Activated CD8-positive, alpha-beta T cell treated with anti-CD3 and anti-CD28 coated beads for 36 hours (primary cell): ENCODE data around the gene LUZP4. TPM values are rescaled to one million over a fixed set of nuclear protein-coding genes. Genes with fewer than 3 reads are reported as not detected.

ENCODE experiments used
- ATAC-seq: fragments of 200-7000 bp; cut with Tn5 transposase; one replicate; pipeline ENCODE4 v1.10.0; 2021; ENCODE audit warnings: mild to moderate bottlenecking, moderate library complexity
- CTCF ChIA-PET: fragments of 350-600 bp; sonication (Branson Sonifier 250); formaldehyde crosslinking; loops from one replicate; lab custom pipeline; 2021; ENCODE audit warnings: antibody characterized with exemption; lab: Charles Lee
- POLR2A ChIA-PET: fragments of 350-600 bp; sonication (Branson Sonifier 250); formaldehyde crosslinking; loops from one replicate; lab custom pipeline; 2021; ENCODE audit warnings: antibody characterized with exemption; lab: Charles Lee
- DNase-seq: peaks from one replicate; pipeline ENCODE4 v3.0.0-alpha.2; 2020
- H3K27ac Mint-ChIP-seq: one replicate; pipeline ENCODE4 v1.8.0; 2021; ENCODE audit warnings: mild to moderate bottlenecking, mixed read lengths
- H3K27me3 Mint-ChIP-seq: one replicate; pipeline ENCODE4 v1.8.0; 2021; ENCODE audit warnings: mixed read lengths
- H3K36me3 Mint-ChIP-seq: one replicate; pipeline ENCODE4 v1.8.0; 2021; ENCODE audit warnings: low read depth, mixed read lengths
- H3K4me1 Mint-ChIP-seq: one replicate; pipeline ENCODE4 v1.8.0; 2021; ENCODE audit warnings: low read depth, mixed read lengths
- H3K4me3 Mint-ChIP-seq: one replicate; pipeline ENCODE4 v1.8.0; 2021; ENCODE audit warnings: mild to moderate bottlenecking, moderate library complexity, mixed read lengths
- H3K9me3 Mint-ChIP-seq: one replicate; pipeline ENCODE4 v1.8.0; 2021; ENCODE audit warnings: mixed read lengths
- intact Hi-C: fragments of 100-400 bp; cut with micrococcal nuclease; formaldehyde crosslinking; loops from one replicate; pipeline ENCODE4 v1.10.0; 2022
- total RNA-seq, 2 experiments: library from RNA; stranded (reverse); gene quantifications; one replicate each; pipeline ENCODE4 v1.2.3, GENCODE V29; 2021
- TF ChIP-seq, protein P1 (sequence below): fragments of 200-600 bp; IDR thresholded peaks from one replicate; pipeline ENCODE4 v1.8.0; 2022; ENCODE audit warnings: antibody characterized with exemption, mild to moderate bottlenecking

The LUZP4 gene
- total RNA-seq, 2 experiments from 2014 or later = not detected

- Mint-ChIP-seq H3K4me3 (no peak overlapping the region), H3K9me3 (no peaks in the 10 kb centered on the region), H3K27ac (no peak overlapping the region), H3K36me3 (no peaks in the 10 kb centered on the region), H3K27me3 (no peaks in the 10 kb centered on the region), H3K4me1 (no peaks in the 10 kb centered on the region)
- TF ChIP-seq, protein P1, sequence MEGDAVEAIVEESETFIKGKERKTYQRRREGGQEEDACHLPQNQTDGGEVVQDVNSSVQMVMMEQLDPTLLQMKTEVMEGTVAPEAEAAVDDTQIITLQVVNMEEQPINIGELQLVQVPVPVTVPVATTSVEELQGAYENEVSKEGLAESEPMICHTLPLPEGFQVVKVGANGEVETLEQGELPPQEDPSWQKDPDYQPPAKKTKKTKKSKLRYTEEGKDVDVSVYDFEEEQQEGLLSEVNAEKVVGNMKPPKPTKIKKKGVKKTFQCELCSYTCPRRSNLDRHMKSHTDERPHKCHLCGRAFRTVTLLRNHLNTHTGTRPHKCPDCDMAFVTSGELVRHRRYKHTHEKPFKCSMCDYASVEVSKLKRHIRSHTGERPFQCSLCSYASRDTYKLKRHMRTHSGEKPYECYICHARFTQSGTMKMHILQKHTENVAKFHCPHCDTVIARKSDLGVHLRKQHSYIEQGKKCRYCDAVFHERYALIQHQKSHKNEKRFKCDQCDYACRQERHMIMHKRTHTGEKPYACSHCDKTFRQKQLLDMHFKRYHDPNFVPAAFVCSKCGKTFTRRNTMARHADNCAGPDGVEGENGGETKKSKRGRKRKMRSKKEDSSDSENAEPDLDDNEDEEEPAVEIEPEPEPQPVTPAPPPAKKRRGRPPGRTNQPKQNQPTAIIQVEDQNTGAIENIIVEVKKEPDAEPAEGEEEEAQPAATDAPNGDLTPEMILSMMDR = no peak
- ATAC-seq = no peak
- POLR2A ChIA-PET = no interaction called here
- DNase-seq = no peak
- intact Hi-C loops = no loop called here
- CTCF ChIA-PET = no interaction called here
Observed at GRCh38 chrX:115348446-115349225, 59.1 kb downstream of the LUZP4 start.

- ChIA-PET POLR2A (no interaction called here), CTCF (no interaction called here)
- intact Hi-C loops = no loop called here
- no peaks in the 10 kb centered on the region for H3K4me1 Mint-ChIP-seq
- DNase-seq (no peak), ATAC-seq (no peak)
- no peak overlapping the region for H3K4me3 Mint-ChIP-seq
- H3K36me3 Mint-ChIP-seq = no peaks in the 10 kb centered on the region
- TF ChIP-seq, protein P1 = no peak
- no peaks in the 10 kb centered on the region for H3K9me3 Mint-ChIP-seq
- no peak overlapping the region for H3K27ac Mint-ChIP-seq
- H3K27me3 Mint-ChIP-seq = no peaks in the 10 kb centered on the region
Observed at GRCh38 chrX:115350711-115351381, 61.3 kb downstream of the LUZP4 start.

- Mint-ChIP-seq H3K36me3 (no peaks in the 10 kb centered on the region), H3K9me3 (no peaks in the 10 kb centered on the region), H3K27ac (no peak overlapping the region), H3K4me3 (no peak overlapping the region), H3K27me3 (peaks cover 3% of the 10 kb centered on the region), H3K4me1 (no peaks in the 10 kb centered on the region)
- ChIA-PET CTCF (no interaction called here), POLR2A (no interaction called here)
- DNase-seq = no peak
- no peak for ATAC-seq
- TF ChIP-seq, protein P1 = no peak
- intact Hi-C loops = no loop called here
Observed at GRCh38 chrX:115356369-115356768, 66.9 kb downstream of the LUZP4 start.

Other genes starting within 250 kb of the LUZP4 start
- not detected for gene RBMXL3, start 100.3 kb upstream of the LUZP4 start, total RNA-seq
- not detected for gene LRCH2, start 55.6 kb upstream of the LUZP4 start, total RNA-seq